ENCODE results near the gene NANP.
"Not testable (repeated sequence)": the region's sequence is repeated elsewhere in the genome, so short reads cannot be mapped to it uniquely, and the experiment has no call there.

The NANP gene

GRCh38 chr20:25623736-25624499 is at the start of gene NANP:
Gene NANP, minus strand, starts transcription at chr20:25624014. Its CDS starts 66 bp downstream, at chr20:25623948.
- peak; percentile 78 to 83 for DNase-seq

- DNase-seq, result no peak
Measured at GRCh38 chr20:25672659-25673235, 48.9 kb upstream of the NANP start.

GRCh38 chr20:25669826-25670422 is 46.1 kb upstream of the NANP start:
- DNase-seq, result no peak

- DNase-seq, result no peak
Measured at GRCh38 chr20:25668446-25668845, 44.6 kb upstream of the NANP start.

GRCh38 chr20:25659999-25660398 is 36.2 kb upstream of the NANP start:
- no peak for DNase-seq

- no peak for DNase-seq
Measured at GRCh38 chr20:25654487-25654886, 30.7 kb upstream of the NANP start.

- not testable (repeated sequence) for DNase-seq
Measured at GRCh38 chr20:25652866-25653265, 29.1 kb upstream of the NANP start.

GRCh38 chr20:25644814-25645213 is 21.0 kb upstream of the NANP start:
- no peak for DNase-seq

- no peak for DNase-seq
Measured at GRCh38 chr20:25643716-25644115, 19.9 kb upstream of the NANP start.

- DNase-seq, result no peak
Measured at GRCh38 chr20:25637247-25637646, 13.4 kb upstream of the NANP start.

GRCh38 chr20:25632940-25633790 is 9.4 kb upstream of the NANP start:
- no peak for DNase-seq

- not testable (repeated sequence) for DNase-seq
Measured at GRCh38 chr20:25630615-25631014, 6.8 kb upstream of the NANP start.

GRCh38 chr20:25629816-25630499 is 6.1 kb upstream of the NANP start:
- no peak for DNase-seq

GRCh38 chr20:25626779-25627178 is 3.0 kb upstream of the NANP start:
- no peak for DNase-seq

- DNase-seq, result peak in 1 of 2 experiments; percentile 18
Measured at GRCh38 chr20:25624500-25624939, 706 bp upstream of the NANP start.

- peak in 1 of 2 experiments; percentile 0 for DNase-seq
Measured at GRCh38 chr20:25623225-25623735, 534 bp downstream of the NANP start.

- DNase-seq, result peak in 1 of 2 experiments; percentile 2
Measured at GRCh38 chr20:25622450-25623224, 1.2 kb downstream of the NANP start.

GRCh38 chr20:25622049-25622448 is 1.8 kb downstream of the NANP start:
- DNase-seq, result no peak

GRCh38 chr20:25619514-25619913 is 4.3 kb downstream of the NANP start:
- no peak for DNase-seq

- no peak for DNase-seq
Measured at GRCh38 chr20:25608774-25609173, 15.0 kb downstream of the NANP start.

- no peak for DNase-seq
Measured at GRCh38 chr20:25606094-25606695, 17.6 kb downstream of the NANP start.

All from activated CD4-positive, alpha-beta T cell treated with anti-CD3 and anti-CD28 coated beads, Interleukin-2, amount 50 U/mL, for 4 hours (primary cell).